NCI-H1436 treated with DMSO at 0.1 percent for 48 hours (cell line): ENCODE results near the gene IQSEC1.

ENCODE experiments used
- DNase-seq: peaks from one replicate; lab custom pipeline; 2025; lab: John Stamatoyannopoulos, UW

The IQSEC1 gene

GRCh38 chr3:13073326-13074005, at the start of gene IQSEC1:
Gene IQSEC1 (minus strand): TSS chr3:13073429. CDS start chr3:13073014, 415 bp downstream.
- DNase-seq = peak; percentile 9

- DNase-seq = no peak
Observed at GRCh38 chr3:13122081-13123012, 49.1 kb upstream of the IQSEC1 start.

GRCh38 chr3:13121553-13122001, 48.3 kb upstream of the IQSEC1 start:
- DNase-seq = no peak

GRCh38 chr3:13120928-13121552, 47.8 kb upstream of the IQSEC1 start:
- no peak for DNase-seq

- DNase-seq = no peak
Observed at GRCh38 chr3:13120289-13120927, 47.2 kb upstream of the IQSEC1 start.

- DNase-seq = no peak
Observed at GRCh38 chr3:13119471-13120220, 46.4 kb upstream of the IQSEC1 start.

- no peak for DNase-seq
Observed at GRCh38 chr3:13116426-13116825, 43.2 kb upstream of the IQSEC1 start.

GRCh38 chr3:13115991-13116390, 42.8 kb upstream of the IQSEC1 start:
- no peak for DNase-seq

- DNase-seq = no peak
Observed at GRCh38 chr3:13115576-13115910, 42.3 kb upstream of the IQSEC1 start.

- no peak for DNase-seq
Observed at GRCh38 chr3:13114811-13115575, 41.8 kb upstream of the IQSEC1 start.

- DNase-seq = no peak
Observed at GRCh38 chr3:13113346-13114330, 40.4 kb upstream of the IQSEC1 start.

- no peak for DNase-seq
Observed at GRCh38 chr3:13112521-13113345, 39.5 kb upstream of the IQSEC1 start.

GRCh38 chr3:13111873-13112520, 38.8 kb upstream of the IQSEC1 start:
- no peak for DNase-seq

- no peak for DNase-seq
Observed at GRCh38 chr3:13111173-13111872, 38.1 kb upstream of the IQSEC1 start.

GRCh38 chr3:13110678-13111116, 37.5 kb upstream of the IQSEC1 start:
- no peak for DNase-seq

- DNase-seq = no peak
Observed at GRCh38 chr3:13109516-13109915, 36.3 kb upstream of the IQSEC1 start.

- no peak for DNase-seq
Observed at GRCh38 chr3:13108861-13109260, 35.6 kb upstream of the IQSEC1 start.
